HL-60 (cell line): ENCODE data around the gene ELOB.

Experiments
- DNase-seq, 2 experiments: peaks; one replicate each; pipeline ENCODE4 v3.0.0-alpha.2; 2010 to 2020; ENCODE audit warnings: low read depth in 1 of 2, low spot score in 1 of 2
- H3K27ac ChIP-seq: fragments of 250-450 bp; sonication (Bioruptor Pico); replicated peaks from 2 replicates; pipeline ENCODE4 v1.5.1; 2020; ENCODE audit warnings: mild to moderate bottlenecking, moderate library complexity
- H3K27me3 ChIP-seq: fragments of 250-450 bp; sonication (Bioruptor Pico); 2 replicates; pipeline ENCODE4 v1.5.1; 2021; ENCODE audit warnings: mild to moderate bottlenecking, moderate library complexity; ENCODE audit not compliant: insufficient read depth, poor library complexity, severe bottlenecking
- H3K4me3 ChIP-seq: replicated peaks from 2 replicates; pipeline ENCODE4 v1.5.1; 2011; ENCODE audit warnings: mild to moderate bottlenecking, control low read depth, low read length; ENCODE audit not compliant: insufficient read depth
- GABPA ChIP-seq: IDR thresholded peaks from 2 replicates; pipeline ENCODE4 v1.6.1; 2012; ENCODE audit warnings: low read depth
- POLR2AphosphoS5 ChIP-seq: IDR thresholded peaks from 2 replicates; pipeline ENCODE4 v1.6.1; 2012; ENCODE audit warnings: low read depth
- SPI1 ChIP-seq: IDR thresholded peaks from 2 replicates; pipeline ENCODE4 v1.6.1; 2012; ENCODE audit warnings: low read depth, mild to moderate bottlenecking, borderline replicate concordance
- TF ChIP-seq, protein P1 (sequence below): IDR thresholded peaks from 2 replicates; pipeline ENCODE4 v1.6.1; 2012; ENCODE audit warnings: low read depth; ENCODE audit not compliant: insufficient replicate concordance
- TF ChIP-seq, protein P2 (sequence below): IDR thresholded peaks from one replicate; pipeline ENCODE4 v1.5.1; 2011; ENCODE audit warnings: low read length, control low read depth, inconsistent platforms; ENCODE audit not compliant: insufficient read depth

ELOB gene

DNA sequence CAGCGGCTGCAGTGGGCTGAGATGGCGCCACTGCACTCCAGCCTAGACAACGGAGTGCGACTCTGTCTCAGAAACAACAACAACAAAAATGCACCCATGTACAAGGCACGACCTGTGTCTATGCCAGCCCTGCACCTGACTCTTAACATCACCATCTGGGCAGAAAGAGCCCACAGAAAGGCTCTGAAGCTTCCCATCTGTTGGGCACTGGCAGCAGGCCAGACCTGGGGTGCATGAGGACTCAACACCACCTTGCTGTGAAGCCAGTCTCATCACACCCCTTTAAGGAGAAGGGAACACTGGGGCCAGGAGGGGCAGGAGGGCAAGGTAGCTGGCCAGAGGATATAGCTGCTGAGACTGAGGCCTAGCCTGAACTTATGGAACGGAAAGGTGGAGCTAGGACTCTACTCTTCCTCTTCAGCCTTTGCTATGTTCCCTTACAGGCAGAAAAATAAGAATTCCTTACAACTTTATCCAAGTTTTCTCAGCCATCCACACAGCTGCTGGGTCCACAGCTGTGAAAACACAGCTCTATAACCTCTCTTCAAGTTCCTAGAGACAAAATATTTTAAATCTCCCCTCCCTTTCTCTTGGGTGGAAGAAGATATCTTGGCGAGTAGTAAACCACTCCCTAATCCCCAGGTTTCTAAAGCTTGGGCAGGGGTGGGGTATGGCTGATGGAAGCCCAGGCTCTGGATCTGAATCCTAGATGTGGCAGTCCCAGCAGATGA is 2.8 kb downstream of the ELOB start:
- Histone ChIP-seq H3K4me3 (no peak overlapping the region), H3K27ac (no peak overlapping the region), H3K27me3 (no peaks in the 10 kb centered on the region)
- TF ChIP-seq, protein P1, sequence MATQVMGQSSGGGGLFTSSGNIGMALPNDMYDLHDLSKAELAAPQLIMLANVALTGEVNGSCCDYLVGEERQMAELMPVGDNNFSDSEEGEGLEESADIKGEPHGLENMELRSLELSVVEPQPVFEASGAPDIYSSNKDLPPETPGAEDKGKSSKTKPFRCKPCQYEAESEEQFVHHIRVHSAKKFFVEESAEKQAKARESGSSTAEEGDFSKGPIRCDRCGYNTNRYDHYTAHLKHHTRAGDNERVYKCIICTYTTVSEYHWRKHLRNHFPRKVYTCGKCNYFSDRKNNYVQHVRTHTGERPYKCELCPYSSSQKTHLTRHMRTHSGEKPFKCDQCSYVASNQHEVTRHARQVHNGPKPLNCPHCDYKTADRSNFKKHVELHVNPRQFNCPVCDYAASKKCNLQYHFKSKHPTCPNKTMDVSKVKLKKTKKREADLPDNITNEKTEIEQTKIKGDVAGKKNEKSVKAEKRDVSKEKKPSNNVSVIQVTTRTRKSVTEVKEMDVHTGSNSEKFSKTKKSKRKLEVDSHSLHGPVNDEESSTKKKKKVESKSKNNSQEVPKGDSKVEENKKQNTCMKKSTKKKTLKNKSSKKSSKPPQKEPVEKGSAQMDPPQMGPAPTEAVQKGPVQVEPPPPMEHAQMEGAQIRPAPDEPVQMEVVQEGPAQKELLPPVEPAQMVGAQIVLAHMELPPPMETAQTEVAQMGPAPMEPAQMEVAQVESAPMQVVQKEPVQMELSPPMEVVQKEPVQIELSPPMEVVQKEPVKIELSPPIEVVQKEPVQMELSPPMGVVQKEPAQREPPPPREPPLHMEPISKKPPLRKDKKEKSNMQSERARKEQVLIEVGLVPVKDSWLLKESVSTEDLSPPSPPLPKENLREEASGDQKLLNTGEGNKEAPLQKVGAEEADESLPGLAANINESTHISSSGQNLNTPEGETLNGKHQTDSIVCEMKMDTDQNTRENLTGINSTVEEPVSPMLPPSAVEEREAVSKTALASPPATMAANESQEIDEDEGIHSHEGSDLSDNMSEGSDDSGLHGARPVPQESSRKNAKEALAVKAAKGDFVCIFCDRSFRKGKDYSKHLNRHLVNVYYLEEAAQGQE = no peak
- TF ChIP-seq SPI1 (no peak), GABPA (no peak), POLR2AphosphoS5 (no peak)
- TF ChIP-seq, protein P2, sequence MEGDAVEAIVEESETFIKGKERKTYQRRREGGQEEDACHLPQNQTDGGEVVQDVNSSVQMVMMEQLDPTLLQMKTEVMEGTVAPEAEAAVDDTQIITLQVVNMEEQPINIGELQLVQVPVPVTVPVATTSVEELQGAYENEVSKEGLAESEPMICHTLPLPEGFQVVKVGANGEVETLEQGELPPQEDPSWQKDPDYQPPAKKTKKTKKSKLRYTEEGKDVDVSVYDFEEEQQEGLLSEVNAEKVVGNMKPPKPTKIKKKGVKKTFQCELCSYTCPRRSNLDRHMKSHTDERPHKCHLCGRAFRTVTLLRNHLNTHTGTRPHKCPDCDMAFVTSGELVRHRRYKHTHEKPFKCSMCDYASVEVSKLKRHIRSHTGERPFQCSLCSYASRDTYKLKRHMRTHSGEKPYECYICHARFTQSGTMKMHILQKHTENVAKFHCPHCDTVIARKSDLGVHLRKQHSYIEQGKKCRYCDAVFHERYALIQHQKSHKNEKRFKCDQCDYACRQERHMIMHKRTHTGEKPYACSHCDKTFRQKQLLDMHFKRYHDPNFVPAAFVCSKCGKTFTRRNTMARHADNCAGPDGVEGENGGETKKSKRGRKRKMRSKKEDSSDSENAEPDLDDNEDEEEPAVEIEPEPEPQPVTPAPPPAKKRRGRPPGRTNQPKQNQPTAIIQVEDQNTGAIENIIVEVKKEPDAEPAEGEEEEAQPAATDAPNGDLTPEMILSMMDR = no peak
- peak in 1 of 2 experiments; percentile 16 for DNase-seq

DNA sequence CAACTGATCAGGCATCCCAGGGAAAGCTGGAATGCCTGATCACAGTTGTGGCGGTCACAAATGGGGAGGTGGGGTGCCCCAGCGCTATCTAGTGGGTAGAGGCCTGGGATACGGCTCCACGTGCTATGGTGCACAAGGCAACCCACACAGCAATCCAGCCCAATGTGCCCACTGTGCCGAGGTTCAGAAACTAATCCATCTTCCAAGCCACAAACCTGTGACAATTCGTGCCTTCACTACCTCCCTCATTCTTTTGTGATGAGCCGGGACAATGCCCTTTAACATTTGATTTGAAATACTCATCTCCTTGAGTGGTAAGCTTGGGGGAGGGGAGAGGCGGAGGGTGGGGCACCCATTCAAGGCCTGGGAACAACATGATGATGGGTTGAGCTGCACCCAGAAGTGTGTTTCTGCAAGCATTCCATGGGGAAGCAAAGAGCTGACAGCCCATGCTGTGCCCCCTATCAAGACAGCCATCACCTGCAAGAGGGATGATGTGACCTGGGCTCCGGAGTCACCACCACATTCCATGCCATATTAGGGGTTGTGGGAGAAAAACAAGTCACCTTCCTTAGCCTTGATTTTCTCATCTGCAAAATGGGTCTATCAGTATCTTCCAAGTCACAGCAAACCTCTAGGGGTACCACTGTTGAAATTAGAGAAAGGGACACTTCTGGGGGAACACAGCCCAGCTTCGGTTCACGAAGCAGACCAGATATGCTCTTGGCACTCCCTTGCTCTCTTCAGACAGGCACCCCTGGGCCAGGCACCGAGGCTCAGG is 3.7 kb downstream of the ELOB start:
- peak in 1 of 2 experiments; percentile 17 for DNase-seq
- Histone ChIP-seq H3K4me3 (no peak overlapping the region), H3K27me3 (no peaks in the 10 kb centered on the region), H3K27ac (no peak overlapping the region)
- TF ChIP-seq GABPA (no peak), POLR2AphosphoS5 (peak; percentile 1; the same call in 1 of the 2 replicates)

DNA sequence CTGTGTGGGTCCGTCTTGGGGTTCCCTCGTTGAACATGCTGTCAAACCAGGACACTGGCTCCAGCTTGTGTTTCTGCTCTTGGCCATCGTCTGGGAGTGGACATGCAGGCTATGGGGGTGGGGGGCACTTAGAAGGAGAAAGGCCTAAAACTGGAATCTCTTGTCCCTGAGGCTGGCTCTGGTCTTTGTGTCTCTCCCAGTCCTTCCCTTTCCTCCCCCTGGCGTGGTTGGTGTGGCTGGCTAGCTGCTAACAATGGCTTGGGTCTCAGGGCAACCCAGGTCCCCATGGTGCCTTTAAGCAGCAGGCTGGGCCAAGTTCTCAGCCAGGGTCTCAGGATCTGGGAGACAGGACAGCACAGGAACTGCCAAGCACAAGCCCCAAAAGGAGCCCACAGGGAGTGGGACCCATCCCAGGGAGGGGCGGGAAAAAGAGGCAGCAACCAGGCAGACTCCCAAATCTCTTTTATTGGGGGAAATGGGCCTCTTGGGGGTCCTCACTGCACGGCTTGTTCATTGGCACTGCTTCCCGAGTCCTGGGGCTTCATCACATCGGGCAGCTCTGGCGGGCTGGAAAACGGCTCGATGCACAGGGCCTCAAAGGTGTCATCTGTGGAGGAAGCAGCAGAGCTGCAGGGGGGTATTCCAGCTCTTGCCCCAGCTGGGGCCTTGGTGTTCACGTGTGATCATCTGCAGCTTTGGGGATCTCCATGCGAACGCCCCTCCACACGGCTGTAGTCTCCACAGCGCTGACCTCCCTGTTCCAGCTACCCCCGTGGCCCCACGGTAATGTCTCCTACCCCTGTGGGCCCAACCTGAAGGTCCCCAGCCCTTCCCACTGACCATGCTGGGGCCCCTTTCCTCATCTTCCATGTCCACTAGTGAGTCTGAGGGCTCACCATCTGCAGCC is 5.3 kb downstream of the ELOB start:
- H3K27me3 ChIP-seq = no peaks in the 10 kb centered on the region
- H3K27ac ChIP-seq = no peak overlapping the region
- H3K4me3 ChIP-seq = no peak overlapping the region
- TF ChIP-seq POLR2AphosphoS5 (peak; percentile 53; the same call in 1 of the 2 replicates), GABPA (no peak)
- peak in 1 of 2 experiments; percentile 15 for DNase-seq

DNA sequence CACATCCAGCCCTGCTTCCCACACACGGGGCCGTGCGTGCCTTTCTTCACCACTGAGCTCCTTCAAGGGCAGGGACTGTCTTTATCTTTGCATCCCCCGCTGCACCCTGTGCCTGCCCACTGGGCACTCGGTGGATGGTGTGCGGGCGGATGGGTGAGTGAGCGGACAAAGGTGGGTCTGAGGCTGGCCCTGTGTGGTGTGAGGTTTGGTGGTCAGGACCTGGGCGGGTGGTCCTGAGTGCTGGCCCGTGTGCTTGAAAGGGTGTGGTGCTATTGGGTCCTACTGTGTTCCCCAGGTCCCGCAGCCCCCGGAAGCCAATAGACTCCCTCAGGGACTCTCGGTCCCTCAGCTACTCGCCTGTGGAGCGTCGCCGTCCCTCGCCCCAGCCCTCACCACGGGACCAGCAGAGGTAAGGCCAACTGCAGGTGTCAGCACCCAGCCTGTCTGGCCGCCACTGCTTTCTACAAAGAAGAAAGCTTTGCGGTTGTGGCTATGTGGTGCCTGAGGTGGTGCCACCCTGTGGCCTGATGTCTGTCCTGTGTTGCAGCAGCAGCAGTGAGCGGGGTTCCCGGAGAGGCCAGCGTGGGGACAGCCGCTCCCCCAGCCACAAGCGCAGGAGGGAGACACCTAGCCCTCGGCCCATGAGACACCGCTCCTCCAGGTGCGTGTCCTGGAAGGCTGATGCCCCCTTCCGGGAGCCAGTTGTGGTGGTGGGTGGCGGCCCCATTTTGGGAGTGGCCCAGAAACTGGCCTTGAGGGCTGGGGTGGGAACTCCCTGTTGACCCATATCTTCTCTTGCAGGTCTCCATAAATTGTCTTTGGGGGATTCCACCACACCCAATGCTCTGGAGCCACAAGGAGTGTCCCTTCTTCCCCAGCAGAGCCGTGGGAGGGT is 6.8 kb downstream of the ELOB start:
- Histone ChIP-seq H3K4me3 (no peak overlapping the region), H3K27ac (no peak overlapping the region), H3K27me3 (no peaks in the 10 kb centered on the region)
- TF ChIP-seq POLR2AphosphoS5 (peak; percentile 38), SPI1 (no peak)
- peak; percentile 23 to 40 for DNase-seq

DNA sequence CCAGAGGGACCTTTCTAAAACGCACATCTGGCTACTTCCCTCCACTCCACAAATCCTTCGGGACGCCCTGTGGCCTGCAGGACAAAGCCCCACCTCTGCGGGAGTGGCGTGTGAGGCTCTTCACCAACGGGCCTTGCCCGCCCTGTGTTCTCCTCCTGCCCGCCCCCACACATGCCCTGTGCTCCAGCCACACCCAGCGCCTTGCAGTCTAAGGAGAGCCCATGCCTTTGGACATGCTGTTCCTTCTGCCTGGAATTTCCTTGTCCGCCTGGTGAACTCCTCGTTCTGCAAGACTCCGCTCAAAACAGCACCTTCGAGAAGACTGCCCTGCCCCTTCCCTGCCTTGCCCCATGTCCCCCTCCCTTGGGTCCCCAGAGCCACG is 7.4 kb downstream of the ELOB start:
- Histone ChIP-seq H3K4me3 (no peak overlapping the region), H3K27ac (no peak overlapping the region), H3K27me3 (no peaks in the 10 kb centered on the region)
- TF ChIP-seq GABPA (no peak), POLR2AphosphoS5 (no peak), SPI1 (no peak)
- TF ChIP-seq, protein P2 = no peak
- TF ChIP-seq, protein P1 = no peak
- peak in 1 of 2 experiments; percentile 7 for DNase-seq
